GM21619 (cell line): ENCODE data around the gene MRPL17.
"Not testable (repeated sequence)": the region's sequence is repeated elsewhere in the genome, so short reads cannot be mapped to it uniquely, and the experiment has no call there.

Source experiments
- ATAC-seq: cut with Tn5 transposase; IDR thresholded peaks from one replicate; pipeline ENCODE4 v1.9.1; 2021; ENCODE audit not compliant: unreplicated experiment

The MRPL17 gene

GRCh38 chr11:6682936-6683861, at the start of gene MRPL17:
Gene MRPL17, minus strand, starts transcription at chr11:6683340. Its CDS starts 44 bp downstream, at chr11:6683296.
- peak; percentile 92 for ATAC-seq

DNA sequence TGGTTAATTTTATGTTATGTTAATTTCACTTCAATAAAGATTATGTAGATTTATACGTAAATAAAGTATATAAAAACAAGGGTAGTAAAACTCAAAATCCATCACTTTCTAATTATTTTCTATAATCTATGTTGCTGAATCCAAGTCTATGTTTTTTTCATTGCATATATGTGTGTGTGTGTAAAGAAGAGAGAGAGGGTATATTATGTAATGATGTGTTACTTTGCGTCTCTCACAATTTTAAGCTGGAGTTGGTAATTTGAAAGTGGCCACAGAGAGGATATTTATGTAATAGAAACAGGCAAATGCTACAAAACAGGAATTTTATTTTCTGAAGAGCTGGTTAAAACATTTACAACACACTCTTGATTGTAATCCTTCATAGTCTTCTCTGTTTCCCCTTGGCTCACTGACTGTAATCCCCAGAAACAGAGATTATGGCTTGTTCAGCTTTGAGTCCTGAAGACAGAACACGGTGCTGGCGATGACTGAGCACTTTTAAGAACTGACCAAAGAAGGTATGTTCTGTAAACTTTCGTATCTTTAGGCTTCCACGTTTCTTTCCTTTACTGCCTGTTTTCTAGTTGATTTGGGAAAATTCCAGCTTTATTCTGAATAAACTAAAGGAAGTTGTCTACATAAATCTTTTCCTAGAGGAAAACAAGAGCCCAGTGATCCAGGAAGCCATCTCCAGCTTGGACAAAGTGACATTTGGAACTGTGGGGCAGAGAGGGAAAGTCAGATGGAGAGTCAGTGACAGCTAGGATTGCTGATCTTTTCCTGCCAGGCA, 45.0 kb upstream of the MRPL17 start:
- no peak for ATAC-seq

DNA sequence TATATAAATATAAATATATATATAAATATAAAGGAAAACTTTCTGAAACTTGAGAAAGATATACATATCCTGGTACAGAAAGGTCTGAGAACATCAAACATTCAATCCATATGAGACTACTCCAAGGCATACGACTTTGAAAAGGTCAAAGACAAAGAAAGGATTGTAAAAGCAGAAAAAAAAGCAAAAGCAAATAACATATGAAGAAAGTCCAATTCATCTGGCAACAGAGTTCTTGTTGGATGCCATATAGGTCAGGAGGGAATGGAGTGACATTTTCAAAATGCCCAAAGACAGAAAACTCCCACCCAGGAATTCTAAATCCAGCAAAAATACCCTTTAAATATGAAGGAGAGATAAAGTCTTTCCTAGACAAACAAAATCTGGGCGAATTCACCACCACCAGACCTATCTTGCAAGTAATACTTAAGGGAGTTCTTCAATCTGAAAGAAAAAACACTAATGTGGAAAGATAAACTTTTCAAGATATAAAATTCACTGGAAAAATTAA, 42.3 kb upstream of the MRPL17 start:
- no peak for ATAC-seq

DNA sequence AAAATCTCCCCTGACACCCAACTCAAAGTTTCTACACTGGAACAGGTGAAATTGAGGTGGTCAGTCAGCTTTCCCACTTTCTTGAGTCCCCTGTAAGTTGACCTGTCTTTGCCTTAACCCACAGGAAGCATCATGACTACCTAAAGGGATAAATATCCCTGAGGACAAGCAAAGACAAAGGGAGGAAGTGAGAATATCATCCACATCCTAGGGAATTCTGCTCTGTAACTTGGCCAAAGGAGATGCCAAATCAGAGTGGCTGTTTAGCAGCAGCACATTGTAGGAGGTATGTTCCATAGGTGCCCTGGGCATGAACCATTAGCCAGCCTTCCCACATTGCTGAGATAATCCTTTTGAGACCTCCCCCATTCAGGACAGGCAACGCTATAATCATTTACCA, 40.9 kb upstream of the MRPL17 start:
- no peak for ATAC-seq

DNA sequence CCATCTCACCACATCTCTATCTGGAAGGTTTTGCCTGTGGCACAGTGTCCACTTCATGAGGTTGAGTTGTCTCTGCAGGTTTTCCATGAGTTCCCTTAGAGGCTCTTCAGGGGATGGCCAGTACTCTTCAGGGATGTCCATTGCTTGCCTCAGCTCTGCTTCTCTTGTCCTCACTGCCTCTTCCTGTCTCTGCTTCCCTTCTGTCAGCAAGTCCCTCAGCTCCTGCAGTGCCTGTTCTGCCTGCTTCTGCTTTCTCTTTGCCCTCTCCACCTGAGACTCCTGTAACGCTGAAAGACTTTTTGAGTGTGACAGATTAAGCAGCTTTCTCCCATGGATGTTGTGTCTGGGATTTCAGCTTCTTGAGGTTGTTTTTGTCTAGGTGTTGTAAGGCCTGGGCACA, 38.2 kb upstream of the MRPL17 start:
- ATAC-seq = no peak

GRCh38 chr11:6719576-6719975, 36.4 kb upstream of the MRPL17 start:
- no peak for ATAC-seq

DNA sequence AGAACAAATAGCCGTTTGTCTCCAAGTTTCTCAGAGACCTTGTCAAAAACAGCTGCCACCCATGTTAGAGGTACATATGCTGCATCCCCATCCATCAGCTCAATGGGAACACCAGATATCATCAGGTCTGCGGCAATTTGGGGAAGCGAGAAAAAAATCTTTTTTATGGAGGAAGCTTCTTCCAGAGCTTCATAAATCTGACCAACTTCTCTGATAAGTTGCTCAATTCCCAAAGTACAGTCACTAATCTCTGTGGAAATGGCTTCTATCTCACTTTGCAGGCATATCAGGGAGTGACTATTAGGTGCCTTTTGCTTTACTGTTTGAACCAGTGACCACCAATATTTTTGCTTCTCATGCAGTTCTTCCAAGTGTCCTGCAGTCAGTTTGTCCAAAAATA, 34.3 kb upstream of the MRPL17 start:
- no peak for ATAC-seq

DNA sequence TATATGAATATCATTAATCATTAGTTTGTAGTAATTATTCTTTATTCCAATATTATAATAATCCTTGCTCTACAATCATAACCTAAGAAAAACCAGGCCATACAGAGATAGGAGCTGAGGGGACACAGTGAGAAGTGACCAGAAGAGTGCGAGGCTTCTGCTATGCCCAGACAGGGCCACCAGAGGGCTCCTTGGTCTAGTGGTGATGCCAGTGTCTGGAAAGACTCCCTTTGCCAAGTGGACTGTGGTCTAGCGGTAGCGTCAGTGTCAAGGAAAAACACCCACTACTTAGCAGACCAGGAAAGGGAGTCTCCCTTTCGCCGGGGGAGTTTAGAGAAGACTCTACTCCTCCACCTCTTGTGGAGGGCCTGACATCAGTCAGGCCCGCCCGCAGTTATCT, 28.4 kb upstream of the MRPL17 start:
- not testable (repeated sequence) for ATAC-seq

- ATAC-seq = no peak
Measured at GRCh38 chr11:6708876-6709275, 25.7 kb upstream of the MRPL17 start.

DNA sequence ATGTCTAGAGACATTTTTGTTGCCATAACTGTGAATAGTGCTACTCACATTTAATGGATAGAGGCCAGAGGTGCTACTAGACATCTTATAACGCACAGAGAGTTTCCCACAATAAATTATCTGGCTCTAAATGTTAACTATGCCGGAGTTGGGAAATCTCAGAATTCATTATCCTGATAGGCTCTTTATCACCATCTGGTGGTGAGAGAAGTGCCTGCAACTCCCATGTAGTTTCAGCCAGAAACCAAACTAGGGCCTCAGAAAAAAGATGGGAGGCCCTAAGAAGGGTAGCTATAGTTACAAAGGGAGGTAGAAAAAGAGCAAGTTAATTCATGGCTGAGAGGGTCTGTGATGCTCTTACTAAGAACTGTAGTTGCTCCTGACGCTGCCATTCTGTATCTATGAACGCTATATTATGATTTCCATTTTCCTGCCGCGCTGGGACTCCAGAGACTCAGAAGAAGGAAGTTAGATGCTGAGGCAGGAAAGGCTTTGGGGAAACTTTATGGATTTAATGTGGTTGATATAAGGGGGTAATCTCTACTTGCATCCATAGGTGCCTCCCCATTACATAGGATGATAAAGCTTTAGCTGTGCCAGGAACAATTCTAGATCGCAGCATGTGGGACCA, 22.9 kb upstream of the MRPL17 start:
- no peak for ATAC-seq

DNA sequence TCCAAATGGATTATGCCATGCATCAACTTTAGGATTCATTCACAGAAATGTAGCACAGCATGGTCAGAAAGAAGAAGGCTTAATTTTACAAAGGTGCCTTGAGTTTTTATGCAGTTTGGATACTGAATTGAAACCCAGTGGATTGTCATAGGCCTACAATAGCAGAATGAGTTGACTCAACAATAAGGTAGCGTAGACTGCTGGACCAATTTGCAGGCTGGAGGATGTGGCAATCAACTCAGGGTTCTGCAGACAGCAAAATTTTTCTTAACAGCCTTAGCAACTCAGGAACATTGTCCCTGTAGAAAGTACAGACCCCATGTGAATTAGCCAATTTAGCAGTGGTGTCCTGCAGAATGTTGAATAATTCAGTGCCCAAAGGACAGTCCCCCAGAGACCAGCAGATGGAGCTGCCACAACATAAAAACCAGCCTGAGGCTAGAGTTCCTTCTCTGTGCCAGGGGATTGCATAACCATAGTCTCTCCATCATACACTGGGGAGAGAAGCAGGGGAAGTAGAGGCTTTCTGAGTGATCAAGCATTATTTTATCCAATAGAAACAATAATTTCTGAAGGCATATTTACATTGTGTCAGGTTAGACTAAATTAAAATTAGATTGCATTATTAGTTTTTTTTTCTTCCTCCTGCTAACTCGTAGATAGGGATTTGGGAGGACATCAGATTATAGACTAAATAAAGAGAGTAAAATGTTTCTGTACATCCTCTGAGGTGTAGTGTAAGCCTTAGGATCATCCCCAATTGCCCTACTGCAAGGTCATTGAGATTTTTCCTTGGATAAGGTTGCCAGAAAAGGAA, 20.3 kb upstream of the MRPL17 start:
- no peak for ATAC-seq

DNA sequence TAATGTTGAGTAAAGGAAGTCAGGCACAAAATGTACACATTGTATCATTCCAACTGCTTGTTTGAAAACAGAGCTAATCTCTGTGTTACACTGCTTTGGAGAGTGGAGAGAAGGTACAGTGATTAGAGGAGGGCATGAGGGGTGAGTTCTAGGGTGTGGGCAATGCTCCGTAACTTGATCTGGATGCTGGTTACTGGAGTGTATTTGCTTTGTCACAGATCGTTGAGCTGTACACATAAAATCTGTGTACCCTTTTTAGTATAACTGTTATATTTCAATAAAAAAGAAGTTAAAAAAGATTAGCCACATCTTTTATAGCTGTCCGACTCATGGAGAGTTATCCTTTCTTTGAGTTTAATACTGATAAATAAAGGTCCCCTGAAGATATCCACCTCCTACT, 18.8 kb upstream of the MRPL17 start:
- ATAC-seq = not testable (repeated sequence)

GRCh38 chr11:6695377-6695776, 12.2 kb upstream of the MRPL17 start:
- ATAC-seq = no peak

DNA sequence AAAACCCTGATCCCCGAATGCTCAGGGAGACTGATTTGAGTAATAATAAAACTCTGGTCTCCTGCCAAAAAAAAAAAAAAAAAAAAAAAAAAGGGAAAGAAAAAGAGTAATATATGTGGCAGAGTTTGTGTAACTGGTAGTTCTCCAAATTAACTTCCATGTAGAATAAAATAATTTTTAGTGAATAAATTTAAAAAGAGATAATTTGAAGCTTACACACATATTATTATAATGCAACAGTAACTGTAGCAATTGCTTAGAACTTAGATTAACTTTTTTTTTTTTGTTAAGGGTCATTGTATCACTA, 11.0 kb upstream of the MRPL17 start:
- ATAC-seq = no peak

DNA sequence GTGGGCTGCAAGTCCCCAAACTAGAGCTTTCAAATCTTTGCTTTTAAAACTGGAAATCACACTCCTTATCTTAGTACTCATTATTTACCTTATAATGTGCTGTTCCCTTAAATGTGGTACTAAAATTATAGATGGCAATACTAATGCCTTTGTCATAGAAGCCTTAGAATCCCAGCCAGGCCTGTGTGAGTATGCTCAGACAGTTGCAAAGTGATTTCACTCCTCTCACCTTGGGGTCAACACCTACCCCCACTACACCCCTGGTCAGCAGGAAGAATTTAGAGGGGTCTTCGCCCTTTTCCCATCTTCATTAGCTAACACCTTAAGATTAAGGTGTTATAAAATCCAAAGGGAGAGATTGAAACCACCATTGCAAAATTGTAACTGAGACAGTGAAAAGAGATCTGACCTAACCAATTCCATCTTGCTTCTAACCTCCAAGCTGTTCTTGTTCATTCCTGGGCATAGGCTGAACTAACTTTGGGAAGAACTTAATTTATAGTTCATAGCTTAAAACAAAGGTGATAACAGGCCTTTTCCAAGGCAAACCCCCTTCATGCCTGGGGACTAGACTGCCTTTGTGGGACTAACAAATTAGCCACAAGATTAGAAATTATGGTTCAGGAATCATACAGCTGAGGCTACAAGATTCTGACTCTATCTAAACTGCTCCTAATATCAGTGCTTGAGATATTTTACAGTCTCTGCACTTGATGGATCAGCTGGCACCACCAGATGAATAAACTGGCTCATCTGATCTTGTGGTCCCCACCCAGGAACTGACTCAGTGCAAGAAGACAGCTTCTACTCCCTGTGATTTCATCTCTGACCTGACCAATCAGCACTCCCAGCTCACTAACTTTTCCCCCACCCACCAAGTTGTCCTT, 10.4 kb upstream of the MRPL17 start:
- ATAC-seq = no peak

DNA sequence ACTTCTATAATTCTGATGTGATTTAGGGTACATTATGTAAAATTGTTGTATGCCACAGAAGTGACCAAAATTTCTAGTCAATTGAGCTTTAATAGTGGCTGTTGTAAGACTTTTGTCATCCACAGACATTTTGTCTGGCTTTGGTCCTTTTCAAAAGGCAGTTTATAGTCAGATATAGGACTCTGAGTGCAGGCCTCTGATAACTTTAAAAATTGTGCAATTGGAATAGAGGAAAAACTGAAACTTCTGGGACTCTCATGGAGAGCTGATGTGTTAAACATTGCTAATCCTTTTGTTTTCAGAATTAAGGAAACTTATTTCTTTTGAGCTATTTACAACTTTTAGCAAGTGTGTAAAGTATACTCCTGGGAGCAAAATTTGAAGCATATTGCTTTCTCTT, 9.0 kb upstream of the MRPL17 start:
- no peak for ATAC-seq

DNA sequence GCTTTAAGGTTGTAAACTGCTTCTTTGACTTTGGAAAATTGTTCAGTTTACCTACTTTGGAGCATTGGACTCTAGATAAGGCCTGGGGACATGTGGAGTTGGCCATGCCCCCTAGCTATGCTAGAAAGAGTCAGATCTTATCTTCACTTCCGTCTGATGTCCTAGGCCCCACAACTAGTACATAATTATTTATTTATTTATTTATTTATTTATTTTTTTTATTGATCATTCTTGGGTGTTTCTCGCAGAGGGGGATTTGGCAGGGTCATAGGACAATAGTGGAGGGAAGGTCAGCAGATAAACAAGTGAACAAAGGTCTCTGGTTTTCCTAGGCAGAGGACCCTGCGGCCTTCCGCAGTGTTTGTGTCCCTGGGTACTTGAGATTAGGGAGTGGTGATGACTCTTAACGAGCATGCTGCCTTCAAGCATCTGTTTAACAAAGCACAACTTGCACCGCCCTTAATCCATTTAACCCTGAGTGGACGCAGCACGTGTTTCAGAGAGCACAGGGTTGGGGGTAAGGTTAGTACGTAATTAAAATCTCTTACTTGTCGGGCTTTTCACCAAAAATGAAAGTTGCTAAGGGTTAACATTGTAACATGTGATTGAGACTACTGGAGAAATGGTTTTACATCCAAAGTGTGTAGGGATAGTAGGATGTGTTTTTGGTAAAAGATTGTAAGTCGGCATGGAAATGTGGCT, 7.4 kb upstream of the MRPL17 start:
- ATAC-seq = not testable (repeated sequence)

GRCh38 chr11:6687876-6688275, 4.7 kb upstream of the MRPL17 start:
- no peak for ATAC-seq

DNA sequence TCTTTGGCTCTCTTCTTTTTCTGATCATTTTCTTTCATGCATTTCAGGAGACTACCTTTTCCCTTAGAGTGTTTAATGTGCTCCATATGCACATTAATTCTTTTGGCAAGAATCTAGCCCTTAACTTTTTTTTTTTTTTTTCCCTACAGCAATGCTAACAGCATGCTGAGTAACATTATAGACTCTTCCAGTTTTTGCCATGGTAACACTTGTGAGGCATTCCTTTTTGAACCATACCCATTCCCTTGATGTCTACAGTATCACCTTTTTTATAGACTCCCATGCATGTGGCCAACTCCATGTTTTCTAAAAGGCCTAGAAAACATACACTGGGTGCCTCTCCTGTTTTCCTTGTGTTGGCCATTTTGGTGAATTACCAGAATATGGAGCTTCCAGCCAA, 2.9 kb upstream of the MRPL17 start:
- ATAC-seq = no peak
